ENCODE data around the gene TNNC1.
A peak's percentile ranks its signal among the peaks of the same experiment; 100 is the strongest.

TNNC1 gene

GRCh38 chr3:52468336-52468735 is 14.5 kb upstream of the TNNC1 start:
- no peak for TF ChIP-seq CTCF (IDR thresholded peaks at IDR 0.05; ENCODE audit: low read depth, low read length)
- H3K4me3 ChIP-seq (ENCODE audit: low read depth, low read length) = no peak overlapping the region

GRCh38 chr3:52463416-52463815 is 9.6 kb upstream of the TNNC1 start:
- no peak overlapping the region for H3K4me3 ChIP-seq (ENCODE audit: low read depth, low read length)
- TF ChIP-seq CTCF (IDR thresholded peaks at IDR 0.05; ENCODE audit: low read depth, low read length) = no peak

- no peak overlapping the region for H3K4me3 ChIP-seq (ENCODE audit: low read depth, low read length)
- TF ChIP-seq CTCF (IDR thresholded peaks at IDR 0.05; ENCODE audit: low read depth, low read length) = no peak
These were observed 8.0 kb upstream of the TNNC1 start for GRCh38 chr3:52461874-52462273.

- no peak for TF ChIP-seq CTCF (IDR thresholded peaks at IDR 0.05; ENCODE audit: low read depth, low read length)
- no peak overlapping the region for H3K4me3 ChIP-seq (ENCODE audit: low read depth, low read length)
These were observed 5.1 kb upstream of the TNNC1 start for GRCh38 chr3:52458770-52459545.

- H3K4me3 ChIP-seq (ENCODE audit: low read depth, low read length) = no peak overlapping the region
- TF ChIP-seq CTCF (IDR thresholded peaks at IDR 0.05; ENCODE audit: low read depth, low read length) = no peak
These were observed 4.4 kb upstream of the TNNC1 start for GRCh38 chr3:52458031-52458760.

GRCh38 chr3:52456800-52457183 is 3.0 kb upstream of the TNNC1 start:
- no peak for TF ChIP-seq CTCF (IDR thresholded peaks at IDR 0.05; ENCODE audit: low read depth, low read length)
- H3K4me3 ChIP-seq (ENCODE audit: low read depth, low read length) = peak overlapping the region; percentile 75

- H3K4me3 ChIP-seq (ENCODE audit: low read depth, low read length) = peak overlapping the region; percentile 75
- TF ChIP-seq CTCF (IDR thresholded peaks at IDR 0.05; ENCODE audit: low read depth, low read length) = no peak
These were observed 2.4 kb upstream of the TNNC1 start for GRCh38 chr3:52456169-52456799.
